ENCODE data around the gene THSD4.
"Not testable (repeated sequence)": the region's sequence is repeated elsewhere in the genome, so short reads cannot be mapped to it uniquely, and the experiment has no call there.

Gene THSD4

GRCh38 chr15:71411538-71412482 lies 296.5 kb downstream of the THSD4 start:
- H3K4me3 ChIP-seq (ENCODE audit: low read length): no peak overlapping the region
- DNase-seq (ENCODE audit: low read depth, low spot score): no peak

GRCh38 chr15:71413419-71413818 lies 298.1 kb downstream of the THSD4 start:
- H3K4me3 ChIP-seq (ENCODE audit: low read length): no peak overlapping the region

DNA sequence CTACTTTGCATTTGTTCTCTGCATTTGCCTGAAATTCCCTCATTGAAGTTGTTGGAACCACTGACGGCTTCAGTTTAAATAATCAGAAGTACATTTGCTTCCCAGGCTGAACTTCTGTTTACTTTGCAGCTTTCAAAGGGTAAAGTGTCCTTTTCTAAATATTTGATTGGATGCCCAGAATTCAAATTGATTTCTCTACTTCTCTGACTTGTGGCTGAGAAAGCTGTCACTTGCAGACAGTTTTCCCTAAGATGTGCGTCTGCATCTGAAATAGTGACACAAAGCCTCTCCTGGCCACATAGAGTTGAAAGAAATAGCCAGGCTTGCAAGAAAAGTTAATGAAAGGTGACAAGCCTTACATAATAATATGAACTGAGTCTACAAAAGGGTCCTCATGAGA lies 299.6 kb downstream of the THSD4 start:
- H3K4me3 ChIP-seq (ENCODE audit: low read length): no peak overlapping the region
- no peak for DNase-seq (ENCODE audit: low read depth, low spot score)

More at GRCh38 chr15:71413419-71413818, 298.1 kb downstream of the THSD4 start:
- no peak for DNase-seq (ENCODE audit: low read depth, low spot score)

DNA sequence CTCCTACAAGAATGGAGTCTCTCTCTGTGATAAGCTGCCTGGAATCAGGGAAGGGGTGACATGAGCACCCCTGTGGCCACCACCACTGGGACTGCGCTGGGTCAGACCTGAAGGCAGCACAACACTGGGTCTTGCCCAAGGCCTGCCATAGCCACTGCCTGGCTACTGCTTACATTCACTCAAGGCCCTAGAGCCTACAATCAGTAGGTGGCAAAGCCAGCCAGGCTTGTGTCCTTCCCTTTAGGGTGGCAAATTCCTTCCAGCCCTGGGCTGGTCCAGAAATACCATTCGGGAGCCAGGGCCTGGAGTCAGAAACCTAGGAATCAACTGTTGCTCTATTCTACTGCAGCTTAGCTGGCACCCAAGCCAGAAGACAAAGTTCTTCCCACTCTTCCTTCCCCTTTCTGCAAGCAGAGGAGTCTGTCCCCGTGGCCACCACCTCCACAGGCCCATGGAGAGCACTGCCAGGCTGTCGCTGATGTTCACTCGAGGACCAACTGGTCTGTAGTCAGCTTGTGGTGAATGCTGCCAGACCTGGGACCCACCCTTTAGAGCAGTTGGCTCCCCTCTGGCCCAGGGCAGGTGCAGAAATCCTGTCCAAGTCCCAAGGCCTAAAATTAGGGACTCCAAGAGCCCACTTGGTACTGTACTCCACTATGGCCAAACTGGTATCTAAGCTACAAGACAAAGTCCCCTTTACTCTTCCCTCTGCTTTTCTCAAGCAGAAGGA lies 307.4 kb downstream of the THSD4 start:
- DNase-seq (ENCODE audit: low read depth, low spot score): no peak
- H3K4me3 ChIP-seq (ENCODE audit: low read length): no peak overlapping the region

- no peak for DNase-seq (ENCODE audit: low read depth, low spot score)
- no peak overlapping the region for H3K4me3 ChIP-seq (ENCODE audit: low read length)
These were observed 309.5 kb downstream of the THSD4 start for GRCh38 chr15:71424765-71425164.

- no peak overlapping the region for H3K4me3 ChIP-seq (ENCODE audit: low read length)
- DNase-seq (ENCODE audit: low read depth, low spot score): no peak
These were observed 310.1 kb downstream of the THSD4 start for GRCh38 chr15:71425388-71425787.

GRCh38 chr15:71426792-71427191 lies 311.5 kb downstream of the THSD4 start:
- H3K4me3 ChIP-seq (ENCODE audit: low read length): no peak overlapping the region

DNA sequence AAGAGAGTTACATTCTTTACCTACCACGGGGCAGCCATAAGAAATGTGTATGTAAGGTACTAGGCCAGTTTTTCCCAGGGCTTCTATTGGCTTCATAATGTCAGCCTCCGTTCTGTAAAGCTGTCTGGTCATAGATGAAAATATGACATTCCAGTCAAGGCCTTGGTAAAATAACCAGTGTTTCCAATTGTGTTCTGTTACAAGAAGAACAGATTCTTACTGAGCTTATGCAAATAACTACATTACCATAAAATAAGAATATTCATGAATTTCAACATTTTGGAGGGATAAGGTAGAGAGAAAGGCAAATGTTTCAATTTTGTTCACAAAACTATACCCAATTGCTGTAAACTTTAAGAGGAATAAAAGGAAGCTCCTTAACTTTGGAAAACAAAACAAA lies 315.5 kb downstream of the THSD4 start:
- H3K4me3 ChIP-seq (ENCODE audit: low read length): no peak overlapping the region
- DNase-seq (ENCODE audit: low read depth, low spot score): no peak

More at GRCh38 chr15:71426792-71427191, 311.5 kb downstream of the THSD4 start:
- no peak for DNase-seq (ENCODE audit: low read depth, low spot score)

GRCh38 chr15:71431343-71432336 lies 316.4 kb downstream of the THSD4 start:
- no peak for DNase-seq (ENCODE audit: low read depth, low spot score)

GRCh38 chr15:71433402-71433801 lies 318.1 kb downstream of the THSD4 start:
- H3K4me3 ChIP-seq (ENCODE audit: low read length): no peak overlapping the region
- DNase-seq (ENCODE audit: low read depth, low spot score): no peak

More at GRCh38 chr15:71431343-71432336, 316.4 kb downstream of the THSD4 start:
- no peak overlapping the region for H3K4me3 ChIP-seq (ENCODE audit: low read length)

GRCh38 chr15:71434774-71435173 lies 319.5 kb downstream of the THSD4 start:
- no peak for DNase-seq (ENCODE audit: low read depth, low spot score)
- H3K4me3 ChIP-seq (ENCODE audit: low read length): no peak overlapping the region

GRCh38 chr15:71435552-71435951 lies 320.3 kb downstream of the THSD4 start:
- H3K4me3 ChIP-seq (ENCODE audit: low read length): no peak overlapping the region
- no peak for DNase-seq (ENCODE audit: low read depth, low spot score)

DNA sequence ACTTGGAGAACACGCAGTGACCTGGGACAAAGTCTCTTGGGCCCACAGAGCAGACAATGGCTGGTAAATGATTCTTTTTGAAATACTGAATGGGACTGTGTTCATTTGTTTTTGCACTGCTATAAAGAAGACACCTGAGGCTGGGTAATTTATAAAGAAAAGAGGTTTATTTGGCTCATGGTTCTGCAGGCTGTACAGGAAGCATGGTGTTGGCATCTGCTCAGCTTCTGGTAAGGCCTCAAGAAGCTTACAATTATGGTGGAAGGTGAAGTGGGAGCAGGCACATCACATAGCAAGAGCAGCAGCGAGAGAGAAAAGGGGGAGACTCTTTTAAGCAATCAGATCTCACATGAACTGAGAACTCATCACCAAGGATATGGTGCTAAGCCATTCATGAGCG lies 321.6 kb downstream of the THSD4 start:
- no peak overlapping the region for H3K4me3 ChIP-seq (ENCODE audit: low read length)
- no peak for DNase-seq (ENCODE audit: low read depth, low spot score)

GRCh38 chr15:71437404-71437803 lies 322.1 kb downstream of the THSD4 start:
- no peak for DNase-seq (ENCODE audit: low read depth, low spot score)
- no peak overlapping the region for H3K4me3 ChIP-seq (ENCODE audit: low read length)

DNA sequence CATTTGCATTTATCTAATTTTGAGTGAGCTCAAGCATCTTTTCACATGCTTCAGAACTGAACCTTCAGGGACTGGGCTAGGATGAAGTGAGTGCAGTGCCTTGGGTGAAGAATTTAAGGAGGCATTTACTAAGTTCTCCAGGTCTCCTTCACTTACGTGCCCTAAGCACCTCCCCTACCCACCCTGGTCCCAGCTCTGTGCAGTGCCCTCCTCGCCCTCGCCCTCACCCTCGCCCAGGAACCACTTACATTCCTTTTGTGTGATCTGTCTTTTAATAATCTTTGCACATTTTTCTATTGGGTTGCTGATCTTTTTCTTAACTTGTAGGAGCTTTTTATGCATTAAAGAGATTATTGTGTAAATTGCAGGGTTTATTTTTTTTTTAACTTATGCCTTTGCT lies 322.6 kb downstream of the THSD4 start:
- H3K4me3 ChIP-seq (ENCODE audit: low read length): no peak overlapping the region
- DNase-seq (ENCODE audit: low read depth, low spot score): no peak

GRCh38 chr15:71439478-71439877 lies 324.2 kb downstream of the THSD4 start:
- not testable (repeated sequence) for DNase-seq (ENCODE audit: low read depth, low spot score); H3K4me3 ChIP-seq (ENCODE audit: low read length)

DNA sequence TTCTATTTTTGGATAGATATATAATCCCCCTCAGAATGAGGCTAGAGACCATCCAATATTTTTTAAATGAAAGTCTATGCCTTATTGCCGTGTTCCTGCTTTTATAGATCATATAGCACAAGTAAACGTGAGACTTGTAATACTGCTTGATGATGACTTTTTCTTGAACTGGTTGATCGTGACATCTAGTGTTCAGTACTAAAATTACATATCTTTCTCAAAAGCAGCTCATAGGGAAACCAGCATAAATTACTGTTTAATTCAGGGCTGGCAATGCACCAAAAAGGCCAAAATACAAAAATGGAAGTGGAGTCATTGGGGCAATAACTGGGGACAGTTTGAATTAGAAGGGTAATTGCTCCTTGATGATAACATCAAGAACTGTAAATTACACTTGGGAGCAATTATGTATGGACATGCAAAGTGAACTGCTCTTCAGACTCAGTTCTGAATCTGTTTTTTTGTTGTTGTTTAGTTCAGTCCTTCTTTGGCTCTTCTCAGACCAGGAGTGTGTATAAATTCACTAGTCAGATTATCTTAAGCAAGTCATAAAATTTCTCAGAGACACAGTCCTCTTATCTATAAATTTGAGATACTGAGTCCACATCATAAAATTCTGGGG lies 325.3 kb downstream of the THSD4 start:
- H3K4me3 ChIP-seq (ENCODE audit: low read length): no peak overlapping the region
- peak; percentile 55 for DNase-seq (ENCODE audit: low read depth, low spot score)

DNA sequence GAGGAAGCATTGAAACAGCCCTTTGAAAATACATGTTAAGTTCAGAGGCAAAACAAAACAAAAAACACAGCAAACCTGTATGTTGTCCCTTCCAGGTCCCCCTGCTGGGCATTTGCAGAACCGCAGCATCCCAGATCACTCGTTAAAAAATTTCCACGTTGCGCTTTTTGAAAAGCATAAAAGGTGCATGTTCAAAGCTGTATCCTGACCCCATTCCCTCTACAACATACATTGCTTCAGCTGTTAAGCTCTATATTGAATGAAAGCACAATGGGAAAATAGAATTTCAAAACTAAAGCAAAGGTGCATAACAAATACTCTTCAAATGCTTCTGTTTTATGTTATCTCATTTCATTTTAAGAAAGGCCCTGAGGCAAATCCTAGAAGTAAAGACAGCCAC lies 328.3 kb downstream of the THSD4 start:
- H3K4me3 ChIP-seq (ENCODE audit: low read length): no peak overlapping the region
- DNase-seq (ENCODE audit: low read depth, low spot score): peak; percentile 25

Data from Jurkat, Clone E6-1 (cell line).